ENCODE results near the gene ADCY3. TPM values are rescaled to one million over a fixed set of nuclear protein-coding genes. Genes with fewer than 3 reads are reported as not detected.
A peak's percentile ranks its signal among the peaks of the same experiment; 100 is the strongest.
"Not testable (repeated sequence)": the region's sequence is repeated elsewhere in the genome, so short reads cannot be mapped to it uniquely, and the experiment has no call there.

ADCY3 gene
- total and polyA plus RNA-seq, 4 donors = 7.6 to 144 (median 80.0) TPM

DNA sequence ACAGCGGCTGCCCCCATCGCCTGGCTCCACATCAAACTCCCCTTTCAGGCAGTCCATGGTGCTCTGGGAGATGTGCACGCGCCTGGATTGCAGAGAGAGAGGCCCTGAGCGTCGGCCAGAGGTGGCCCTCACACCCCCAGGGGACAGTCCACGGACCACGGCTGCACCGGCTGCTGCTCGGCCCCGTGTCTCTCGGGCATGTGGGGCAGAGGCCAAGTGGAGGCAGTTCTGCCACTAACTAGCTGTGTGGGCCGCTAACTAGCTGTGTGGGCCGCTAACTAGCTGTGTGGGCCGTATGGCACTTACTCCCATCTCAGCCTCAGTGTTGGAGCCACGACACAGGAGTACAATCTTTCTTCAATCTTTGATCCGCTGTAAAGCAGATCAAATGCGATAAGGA lies 81.5 kb downstream of the ADCY3 start:
- H3K36me3 ChIP-seq (ENCODE audit: control insufficient read depth in 1 of 2, insufficient read depth in 2 of 2, low read length in 1 of 2) = peaks cover 0 to 3% of the 10 kb centered on the region in 2 donors
- H3K4me1 ChIP-seq (ENCODE audit: control insufficient read depth in 1 of 2, insufficient read depth in 2 of 2, low read length in 2 of 2) = no peaks in the 10 kb centered on the region
- no peak overlapping the region for H3K4me3 ChIP-seq (ENCODE audit: low read length in 2 of 2)
- intact Hi-C loops (cut with DNase I) = no loop called here
- WGBS, 2 donors = 91 to 94% methylated on average over 18 of the region's 18 CpGs
- no peaks in the 10 kb centered on the region for H3K27me3 ChIP-seq (ENCODE audit: control insufficient read depth in 1 of 2, insufficient read depth in 2 of 2, low read length in 1 of 2)
- ATAC-seq (ENCODE audit: low FRiP score) (no peak), DNase-seq (no peak)
- H3K9me3 ChIP-seq (ENCODE audit: control insufficient read depth, low read length) = no peaks in the 10 kb centered on the region
- H3K27ac ChIP-seq (ENCODE audit: low read depth in 1 of 2, low read length in 2 of 2) = no peak overlapping the region

DNA sequence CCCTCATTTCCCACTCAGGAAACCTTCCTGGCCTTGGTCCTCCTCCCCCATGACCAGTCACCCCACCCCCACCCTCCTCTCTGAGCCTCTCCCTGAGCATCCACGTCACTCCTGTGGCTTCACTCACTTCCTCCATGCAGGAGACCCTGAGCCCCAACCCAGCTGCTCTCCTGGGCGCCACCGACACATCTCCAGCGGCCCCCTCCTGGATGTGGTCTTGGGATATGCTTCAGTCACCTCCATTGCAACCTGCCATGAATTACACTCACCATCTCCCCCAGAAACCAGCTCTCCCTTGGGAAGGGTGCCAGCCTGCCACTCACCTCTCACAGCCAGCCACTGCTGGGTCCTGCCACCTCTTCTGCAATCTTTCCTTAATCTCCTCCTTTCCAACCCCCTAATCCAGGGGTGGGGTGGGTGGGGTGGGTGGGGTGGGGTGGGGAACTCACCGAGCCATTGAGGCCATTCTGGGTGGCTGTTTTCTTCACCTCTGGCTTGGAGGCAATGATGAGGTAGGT lies 82.0 kb downstream of the ADCY3 start:
- ATAC-seq (ENCODE audit: low FRiP score) (no peak), DNase-seq (no peak)
- intact Hi-C loops (cut with DNase I) = no loop called here
- H3K36me3 ChIP-seq (ENCODE audit: control insufficient read depth in 1 of 2, insufficient read depth in 2 of 2, low read length in 1 of 2) = peaks cover 0 to 3% of the 10 kb centered on the region in 2 donors
- H3K4me1 ChIP-seq (ENCODE audit: control insufficient read depth in 1 of 2, insufficient read depth in 2 of 2, low read length in 2 of 2) = no peaks in the 10 kb centered on the region
- H3K27ac ChIP-seq (ENCODE audit: low read depth in 1 of 2, low read length in 2 of 2) = no peak overlapping the region
- H3K4me3 ChIP-seq (ENCODE audit: low read length in 2 of 2) = no peak overlapping the region
- no peaks in the 10 kb centered on the region for H3K9me3 ChIP-seq (ENCODE audit: control insufficient read depth, low read length)
- WGBS, 2 donors = 90 to 93% methylated on average over 5 of the region's 5 CpGs
- H3K27me3 ChIP-seq (ENCODE audit: control insufficient read depth in 1 of 2, insufficient read depth in 2 of 2, low read length in 1 of 2) = no peaks in the 10 kb centered on the region

DNA sequence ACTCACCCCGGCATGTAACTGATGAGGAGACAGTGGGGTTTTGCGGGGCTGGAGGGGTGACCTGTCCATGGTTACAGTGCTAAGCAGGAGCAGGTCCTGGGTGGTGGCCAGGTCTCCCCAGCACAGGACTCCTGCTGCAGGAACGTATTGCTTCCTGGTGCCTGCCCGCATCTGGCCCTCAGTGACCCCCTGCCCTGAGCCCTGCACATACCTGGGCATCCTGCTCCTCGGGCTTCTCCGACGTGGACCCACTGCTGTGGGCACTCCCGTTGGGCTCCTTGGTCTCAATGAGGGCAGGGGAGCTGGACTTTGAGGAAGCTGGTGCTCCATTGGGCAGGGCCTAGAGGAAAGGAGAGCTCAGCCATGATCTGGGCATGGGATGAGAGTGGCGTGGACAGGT lies 83.3 kb downstream of the ADCY3 start:
- 92 to 93% methylated on average over 9 of the region's 9 CpGs for WGBS, 2 donors
- Histone ChIP-seq H3K27me3 (ENCODE audit: control insufficient read depth in 1 of 2, insufficient read depth in 2 of 2, low read length in 1 of 2) (no peaks in the 10 kb centered on the region), H3K27ac (ENCODE audit: low read depth in 1 of 2, low read length in 2 of 2) (no peak overlapping the region), H3K4me1 (ENCODE audit: control insufficient read depth in 1 of 2, insufficient read depth in 2 of 2, low read length in 2 of 2) (no peaks in the 10 kb centered on the region), H3K36me3 (ENCODE audit: control insufficient read depth in 1 of 2, insufficient read depth in 2 of 2, low read length in 1 of 2) (peaks cover 0 to 1% of the 10 kb centered on the region in 2 donors), H3K4me3 (ENCODE audit: low read length in 2 of 2) (no peak overlapping the region), H3K9me3 (ENCODE audit: control insufficient read depth, low read length) (no peaks in the 10 kb centered on the region)
- ATAC-seq (ENCODE audit: low FRiP score) (no peak), DNase-seq (peak in 1 of 2 donors; percentile 67)
- intact Hi-C loops (cut with DNase I) = no loop called here

DNA sequence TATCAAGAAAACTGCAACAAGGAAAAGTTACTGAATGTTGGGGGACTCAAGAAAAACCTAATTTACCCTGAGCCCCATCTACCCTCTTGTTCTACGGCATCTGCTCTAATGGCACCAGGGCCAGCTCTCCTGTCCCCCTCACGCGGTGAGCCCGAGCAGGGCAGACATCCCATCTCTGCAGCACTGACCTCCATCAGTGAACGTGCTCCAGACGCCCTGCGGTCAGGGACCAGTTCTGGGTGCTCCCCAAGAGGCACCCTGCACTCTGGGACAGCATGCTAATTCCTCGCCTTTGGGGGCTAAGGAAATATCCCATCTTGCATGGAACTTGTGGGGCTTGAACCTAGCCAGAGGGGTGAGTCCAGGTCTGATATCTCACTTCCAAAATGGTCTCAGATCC lies 83.8 kb downstream of the ADCY3 start:
- Histone ChIP-seq H3K27me3 (ENCODE audit: control insufficient read depth in 1 of 2, insufficient read depth in 2 of 2, low read length in 1 of 2) (no peaks in the 10 kb centered on the region), H3K36me3 (ENCODE audit: control insufficient read depth in 1 of 2, insufficient read depth in 2 of 2, low read length in 1 of 2) (peaks cover 0 to 1% of the 10 kb centered on the region in 2 donors), H3K4me1 (ENCODE audit: control insufficient read depth in 1 of 2, insufficient read depth in 2 of 2, low read length in 2 of 2) (no peaks in the 10 kb centered on the region), H3K4me3 (ENCODE audit: low read length in 2 of 2) (no peak overlapping the region), H3K27ac (ENCODE audit: low read depth in 1 of 2, low read length in 2 of 2) (no peak overlapping the region), H3K9me3 (ENCODE audit: control insufficient read depth, low read length) (no peaks in the 10 kb centered on the region)
- intact Hi-C loops (cut with DNase I) = no loop called here
- DNase-seq (peak in 1 of 2 donors; percentile 49), ATAC-seq (ENCODE audit: low FRiP score) (no peak)
- WGBS, 2 donors = 95 to 96% methylated on average over 8 of the region's 8 CpGs

DNA sequence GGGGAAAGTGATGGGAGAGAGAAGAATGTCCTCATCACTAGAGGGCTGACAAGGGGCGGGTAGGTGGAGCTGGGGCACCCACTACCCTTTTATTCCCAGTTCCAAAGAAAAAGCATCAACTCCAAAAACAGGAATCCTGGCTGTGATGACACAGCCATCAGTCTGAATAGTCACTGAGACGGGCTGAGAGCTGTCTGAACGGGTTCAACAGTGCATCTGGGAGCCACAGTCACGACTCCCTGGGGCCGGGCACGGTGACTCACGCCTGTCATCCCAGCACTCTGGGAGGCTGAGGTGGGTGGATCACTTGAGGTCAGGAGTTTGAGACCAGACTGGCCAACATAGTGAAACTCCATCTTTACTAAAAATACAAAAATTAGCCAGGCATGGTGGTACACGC lies 84.6 kb downstream of the ADCY3 start:
- WGBS, 2 donors = 90% methylated on average over 8 of the region's 8 CpGs
- H3K9me3 ChIP-seq (ENCODE audit: control insufficient read depth, low read length); H3K36me3 ChIP-seq (ENCODE audit: control insufficient read depth in 1 of 2, insufficient read depth in 2 of 2, low read length in 1 of 2); H3K4me1 ChIP-seq (ENCODE audit: control insufficient read depth in 1 of 2, insufficient read depth in 2 of 2, low read length in 2 of 2); intact Hi-C loops (cut with DNase I); H3K27me3 ChIP-seq (ENCODE audit: control insufficient read depth in 1 of 2, insufficient read depth in 2 of 2, low read length in 1 of 2); ATAC-seq (ENCODE audit: low FRiP score); H3K27ac ChIP-seq (ENCODE audit: low read depth in 1 of 2, low read length in 2 of 2); H3K4me3 ChIP-seq (ENCODE audit: low read length in 2 of 2): not testable (repeated sequence)
- DNase-seq = peak in 1 of 2 donors; percentile 66

DNA sequence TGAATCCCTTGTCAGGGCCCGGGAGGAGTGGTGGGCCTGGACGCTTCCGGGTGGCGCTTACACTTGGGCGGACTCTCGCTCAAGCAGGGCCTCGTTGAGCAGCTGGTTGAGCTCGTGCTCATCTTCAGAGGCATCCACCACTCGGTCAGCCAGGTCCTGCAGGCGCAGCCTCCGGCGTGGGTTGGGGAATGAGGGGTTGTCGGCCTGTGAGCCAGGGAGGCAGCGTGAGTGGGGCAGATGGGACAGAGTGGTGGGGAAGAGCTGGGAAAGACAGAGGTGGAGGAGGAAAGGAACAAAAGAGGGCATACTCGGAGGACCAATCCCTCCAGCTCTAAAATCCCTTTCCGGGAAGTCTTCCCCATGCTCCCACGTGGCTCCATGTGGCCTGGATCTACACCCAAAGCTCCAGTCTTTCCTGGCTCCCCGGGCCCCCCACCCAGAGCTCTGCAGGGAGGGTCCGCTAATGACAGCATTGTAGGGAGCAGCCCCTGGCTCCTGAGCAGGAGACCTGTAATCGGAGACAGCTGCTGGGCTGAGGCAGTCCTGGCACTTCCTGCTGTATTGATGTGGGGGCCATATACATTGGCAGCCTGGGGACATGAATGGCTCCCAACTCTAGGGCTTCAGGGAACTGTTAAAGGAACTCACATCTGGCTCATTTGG lies 85.2 kb downstream of the ADCY3 start:
- peaks cover 0 to 1% of the 10 kb centered on the region in 2 donors for H3K36me3 ChIP-seq (ENCODE audit: control insufficient read depth in 1 of 2, insufficient read depth in 2 of 2, low read length in 1 of 2)
- H3K27me3 ChIP-seq (ENCODE audit: control insufficient read depth in 1 of 2, insufficient read depth in 2 of 2, low read length in 1 of 2) = no peaks in the 10 kb centered on the region
- ATAC-seq (ENCODE audit: low FRiP score) (no peak), DNase-seq (peak in 1 of 2 donors; percentile 65)
- no peak overlapping the region for H3K27ac ChIP-seq (ENCODE audit: low read depth in 1 of 2, low read length in 2 of 2)
- H3K9me3 ChIP-seq (ENCODE audit: control insufficient read depth, low read length) = no peaks in the 10 kb centered on the region
- no peak overlapping the region for H3K4me3 ChIP-seq (ENCODE audit: low read length in 2 of 2)
- 93 to 96% methylated on average over 20 of the region's 20 CpGs for WGBS, 2 donors
- intact Hi-C loops (cut with DNase I) = no loop called here
- no peaks in the 10 kb centered on the region for H3K4me1 ChIP-seq (ENCODE audit: control insufficient read depth in 1 of 2, insufficient read depth in 2 of 2, low read length in 2 of 2)

DNA sequence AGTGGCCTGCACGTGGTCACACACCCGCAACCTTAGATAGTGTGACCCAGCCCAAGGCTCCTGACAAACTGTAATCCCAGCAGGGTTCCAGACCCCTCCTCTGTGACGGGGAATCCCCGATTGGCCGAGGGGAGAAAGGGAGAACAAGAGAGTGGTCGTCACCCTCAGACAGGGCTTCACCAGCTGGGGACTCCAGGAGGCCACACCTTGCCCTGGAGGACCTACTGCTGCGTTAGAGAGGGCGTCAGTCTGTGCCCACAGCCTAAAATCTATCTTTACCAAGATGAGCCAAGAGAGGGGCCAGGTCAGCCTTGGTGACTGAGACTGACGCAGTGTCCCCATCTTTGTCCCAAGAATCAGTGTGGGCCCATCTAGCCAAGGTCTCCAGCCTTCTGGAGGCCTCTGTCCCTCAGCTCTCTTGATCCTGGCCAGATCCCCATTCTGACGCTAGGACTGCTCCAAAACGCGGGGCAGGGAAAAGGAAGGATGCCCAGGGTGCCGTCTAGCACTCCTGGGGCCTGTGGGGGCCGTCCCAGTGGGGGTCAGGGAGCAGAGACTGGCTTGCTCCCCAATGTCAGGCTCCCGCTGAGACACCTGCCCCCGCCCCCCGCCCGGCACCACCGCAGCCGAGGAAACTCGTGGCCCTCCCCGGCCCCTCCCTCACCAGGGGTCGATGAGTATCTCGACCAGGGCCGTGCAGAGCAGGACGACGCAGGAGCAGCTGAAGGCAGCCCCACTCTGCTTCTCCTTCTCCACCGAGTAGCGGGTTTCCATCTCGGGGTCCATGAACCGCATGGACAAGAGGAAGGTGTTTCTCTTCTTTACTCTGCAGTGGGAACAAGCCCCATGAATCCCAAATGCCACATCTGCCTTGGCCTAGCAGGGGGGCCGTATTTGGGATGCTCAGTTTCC lies 86.0 kb downstream of the ADCY3 start:
- no peak for ATAC-seq (ENCODE audit: low FRiP score)
- 92% methylated on average over 32 of the region's 32 CpGs for WGBS, 2 donors

DNA sequence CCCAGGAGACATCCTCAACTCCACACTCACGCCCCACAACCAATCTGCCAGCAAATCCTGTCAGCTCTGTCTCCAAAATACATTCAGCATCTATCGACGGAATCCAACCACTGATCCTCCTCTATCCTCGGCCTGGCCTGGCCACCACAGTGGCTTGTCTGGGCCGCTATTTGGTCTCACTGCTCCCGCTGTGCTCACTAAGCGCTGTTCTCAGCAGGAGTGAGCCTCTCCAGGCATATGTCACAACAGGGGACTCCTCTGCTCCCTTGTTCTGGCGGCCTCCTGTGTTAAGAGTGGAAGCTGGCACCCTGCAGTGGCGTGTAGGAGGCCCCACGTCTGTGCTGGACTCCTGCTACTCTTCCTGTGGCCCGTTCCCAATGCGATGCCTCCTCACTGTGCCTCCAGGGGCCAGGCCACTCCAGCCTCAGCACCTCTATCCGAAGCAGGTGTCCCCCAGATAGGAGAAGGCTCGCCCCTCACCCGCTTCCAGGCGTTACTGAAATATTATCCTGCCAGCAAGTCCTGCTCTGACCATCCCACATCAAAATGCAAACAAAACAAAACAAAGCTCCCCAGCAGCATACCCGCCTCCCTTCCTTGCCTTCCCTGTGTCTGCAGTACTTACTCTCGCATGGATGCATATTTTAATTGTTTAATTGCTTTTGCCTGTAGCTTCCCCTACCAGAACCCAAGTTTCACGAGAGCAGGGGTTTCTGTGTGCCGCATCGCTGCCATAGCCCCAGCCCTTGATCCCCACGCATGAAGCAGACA lies 86.9 kb downstream of the ADCY3 start:
- DNase-seq (peak in 1 of 2 donors; percentile 68), ATAC-seq (ENCODE audit: low FRiP score) (no peak)
- Histone ChIP-seq H3K9me3 (ENCODE audit: control insufficient read depth, low read length) (no peaks in the 10 kb centered on the region), H3K4me3 (ENCODE audit: low read length in 2 of 2) (no peak overlapping the region), H3K36me3 (ENCODE audit: control insufficient read depth in 1 of 2, insufficient read depth in 2 of 2, low read length in 1 of 2) (peaks cover 0 to 1% of the 10 kb centered on the region in 2 donors), H3K27ac (ENCODE audit: low read depth in 1 of 2, low read length in 2 of 2) (no peak overlapping the region), H3K27me3 (ENCODE audit: control insufficient read depth in 1 of 2, insufficient read depth in 2 of 2, low read length in 1 of 2) (no peaks in the 10 kb centered on the region), H3K4me1 (ENCODE audit: control insufficient read depth in 1 of 2, insufficient read depth in 2 of 2, low read length in 2 of 2) (no peaks in the 10 kb centered on the region)
- intact Hi-C loops (cut with DNase I) = no loop called here
- WGBS, 2 donors = 93 to 95% methylated on average over 22 of the region's 22 CpGs

More for the DNA sequence above, 86.0 kb downstream of the ADCY3 start:
- H3K9me3 ChIP-seq (ENCODE audit: control insufficient read depth, low read length) = no peaks in the 10 kb centered on the region
- intact Hi-C loops (cut with DNase I) = no loop called here
- H3K27ac ChIP-seq (ENCODE audit: low read depth in 1 of 2, low read length in 2 of 2) = no peak overlapping the region
- H3K4me1 ChIP-seq (ENCODE audit: control insufficient read depth in 1 of 2, insufficient read depth in 2 of 2, low read length in 2 of 2) = no peaks in the 10 kb centered on the region
- H3K27me3 ChIP-seq (ENCODE audit: control insufficient read depth in 1 of 2, insufficient read depth in 2 of 2, low read length in 1 of 2) = no peaks in the 10 kb centered on the region
- no peak overlapping the region for H3K4me3 ChIP-seq (ENCODE audit: low read length in 2 of 2)
- peaks cover 0 to 1% of the 10 kb centered on the region in 2 donors for H3K36me3 ChIP-seq (ENCODE audit: control insufficient read depth in 1 of 2, insufficient read depth in 2 of 2, low read length in 1 of 2)
- peak in 1 of 2 donors; percentile 61 for DNase-seq

All from aorta (tissue), 5 donors.